Erythroblast (primary cell): ENCODE data around the gene WASHC3.

Experiments used
- DNase-seq, 2 experiments: peaks; one replicate each; lab custom pipeline; 2025; lab: John Stamatoyannopoulos, UW
- GATA1 ChIP-seq: IDR thresholded peaks from 2 replicates; pipeline ENCODE4 v1.6.1; 2011; ENCODE audit warnings: low read depth, mild to moderate bottlenecking, control low read depth, low read length, moderate library complexity
- POLR2A ChIP-seq: IDR thresholded peaks from 2 replicates; pipeline ENCODE4 v1.6.1; 2011; ENCODE audit warnings: mild to moderate bottlenecking, low read length

Gene WASHC3

GRCh38 chr12:102062419-102062806 lies 622 bp upstream of the WASHC3 start:
- no peak for TF ChIP-seq GATA1
- TF ChIP-seq POLR2A: no peak
- DNase-seq: no peak

GRCh38 chr12:102061096-102061559 lies 663 bp downstream of the WASHC3 start:
- TF ChIP-seq GATA1 (no peak), POLR2A (no peak)
- peak; percentile 44 to 48 for DNase-seq

- DNase-seq: peak; percentile 9 to 13
- no peak for TF ChIP-seq GATA1
- no peak for TF ChIP-seq POLR2A
Measured at GRCh38 chr12:102059343-102059742, 2.4 kb downstream of the WASHC3 start.

- no peak for DNase-seq
- TF ChIP-seq POLR2A (no peak), GATA1 (no peak)
Measured at GRCh38 chr12:102054345-102054744, 7.4 kb downstream of the WASHC3 start.

GRCh38 chr12:102053062-102053349 lies 8.8 kb downstream of the WASHC3 start:
- no peak for TF ChIP-seq POLR2A
- no peak for TF ChIP-seq GATA1
- no peak for DNase-seq

- DNase-seq: no peak
- TF ChIP-seq GATA1: no peak
- no peak for TF ChIP-seq POLR2A
Measured at GRCh38 chr12:102052192-102053061, 9.4 kb downstream of the WASHC3 start.

- TF ChIP-seq POLR2A (no peak), GATA1 (no peak)
- DNase-seq: no peak
Measured at GRCh38 chr12:102051431-102051965, 10.3 kb downstream of the WASHC3 start.

- no peak for TF ChIP-seq GATA1
- TF ChIP-seq POLR2A: no peak
- no peak for DNase-seq
Measured at GRCh38 chr12:102050660-102051430, 10.9 kb downstream of the WASHC3 start.

- TF ChIP-seq POLR2A (no peak), GATA1 (no peak)
- DNase-seq: no peak
Measured at GRCh38 chr12:102043928-102044327, 17.9 kb downstream of the WASHC3 start.

GRCh38 chr12:102033991-102034745 lies 27.6 kb downstream of the WASHC3 start:
- DNase-seq: peak in 1 of 2 experiments; percentile 7
- TF ChIP-seq GATA1 (no peak), POLR2A (no peak)

GRCh38 chr12:102031852-102032251 lies 29.9 kb downstream of the WASHC3 start:
- TF ChIP-seq POLR2A (no peak), GATA1 (no peak)
- no peak for DNase-seq

GRCh38 chr12:102029141-102029540 lies 32.6 kb downstream of the WASHC3 start:
- TF ChIP-seq POLR2A: no peak
- no peak for TF ChIP-seq GATA1
- DNase-seq: no peak

- no peak for TF ChIP-seq GATA1
- TF ChIP-seq POLR2A: no peak
- DNase-seq: peak; percentile 7 to 9
Measured at GRCh38 chr12:102026728-102027127, 35.1 kb downstream of the WASHC3 start.
